ENCODE measurements around the gene PRDM2.

PRDM2 gene

GRCh38 chr1:13769830-13770229 lies 69.8 kb downstream of the PRDM2 start:
- no peak for DNase-seq

- DNase-seq = no peak
These were observed 70.8 kb downstream of the PRDM2 start for GRCh38 chr1:13770743-13771142.

- no peak for DNase-seq
These were observed 71.8 kb downstream of the PRDM2 start for GRCh38 chr1:13771745-13772144.

- DNase-seq = no peak
These were observed 72.3 kb downstream of the PRDM2 start for GRCh38 chr1:13772271-13772670.

GRCh38 chr1:13774121-13774520 lies 74.1 kb downstream of the PRDM2 start:
- no peak for DNase-seq

GRCh38 chr1:13775459-13775858 lies 75.5 kb downstream of the PRDM2 start:
- no peak for DNase-seq

- no peak for DNase-seq
These were observed 75.9 kb downstream of the PRDM2 start for GRCh38 chr1:13775916-13776315.

GRCh38 chr1:13778431-13778830 lies 78.4 kb downstream of the PRDM2 start:
- no peak for DNase-seq

- DNase-seq = no peak
These were observed 79.9 kb downstream of the PRDM2 start for GRCh38 chr1:13779930-13780329.

- DNase-seq = no peak
These were observed 80.8 kb downstream of the PRDM2 start for GRCh38 chr1:13780780-13781179.

GRCh38 chr1:13781228-13781627 lies 81.2 kb downstream of the PRDM2 start:
- no peak for DNase-seq

- DNase-seq = no peak
These were observed 82.1 kb downstream of the PRDM2 start for GRCh38 chr1:13781907-13782633.

- no peak for DNase-seq
These were observed 82.8 kb downstream of the PRDM2 start for GRCh38 chr1:13782634-13783360.

GRCh38 chr1:13783551-13783950 lies 83.6 kb downstream of the PRDM2 start:
- DNase-seq = no peak

- DNase-seq = no peak
These were observed 85.0 kb downstream of the PRDM2 start for GRCh38 chr1:13784971-13785370.

- no peak for DNase-seq
These were observed 86.6 kb downstream of the PRDM2 start for GRCh38 chr1:13786541-13786940.

- DNase-seq = no peak
These were observed 88.8 kb downstream of the PRDM2 start for GRCh38 chr1:13788795-13789194.

- no peak for DNase-seq
These were observed 90.5 kb downstream of the PRDM2 start for GRCh38 chr1:13790290-13791030.

- no peak for DNase-seq
These were observed 92.4 kb downstream of the PRDM2 start for GRCh38 chr1:13792419-13792818.

GRCh38 chr1:13793088-13793730 lies 93.2 kb downstream of the PRDM2 start:
- no peak for DNase-seq

GRCh38 chr1:13794231-13795187 lies 94.5 kb downstream of the PRDM2 start:
- DNase-seq = no peak

GRCh38 chr1:13797397-13797796 lies 97.4 kb downstream of the PRDM2 start:
- no peak for DNase-seq
